T follicular helper cell (primary cell): Measurements from ENCODE around the gene ASB2.

Source experiments
- DNase-seq: peaks from one replicate; pipeline ENCODE4 v3.0.0-alpha.2; 2020; ENCODE audit warnings: low read depth

ASB2 gene

DNA sequence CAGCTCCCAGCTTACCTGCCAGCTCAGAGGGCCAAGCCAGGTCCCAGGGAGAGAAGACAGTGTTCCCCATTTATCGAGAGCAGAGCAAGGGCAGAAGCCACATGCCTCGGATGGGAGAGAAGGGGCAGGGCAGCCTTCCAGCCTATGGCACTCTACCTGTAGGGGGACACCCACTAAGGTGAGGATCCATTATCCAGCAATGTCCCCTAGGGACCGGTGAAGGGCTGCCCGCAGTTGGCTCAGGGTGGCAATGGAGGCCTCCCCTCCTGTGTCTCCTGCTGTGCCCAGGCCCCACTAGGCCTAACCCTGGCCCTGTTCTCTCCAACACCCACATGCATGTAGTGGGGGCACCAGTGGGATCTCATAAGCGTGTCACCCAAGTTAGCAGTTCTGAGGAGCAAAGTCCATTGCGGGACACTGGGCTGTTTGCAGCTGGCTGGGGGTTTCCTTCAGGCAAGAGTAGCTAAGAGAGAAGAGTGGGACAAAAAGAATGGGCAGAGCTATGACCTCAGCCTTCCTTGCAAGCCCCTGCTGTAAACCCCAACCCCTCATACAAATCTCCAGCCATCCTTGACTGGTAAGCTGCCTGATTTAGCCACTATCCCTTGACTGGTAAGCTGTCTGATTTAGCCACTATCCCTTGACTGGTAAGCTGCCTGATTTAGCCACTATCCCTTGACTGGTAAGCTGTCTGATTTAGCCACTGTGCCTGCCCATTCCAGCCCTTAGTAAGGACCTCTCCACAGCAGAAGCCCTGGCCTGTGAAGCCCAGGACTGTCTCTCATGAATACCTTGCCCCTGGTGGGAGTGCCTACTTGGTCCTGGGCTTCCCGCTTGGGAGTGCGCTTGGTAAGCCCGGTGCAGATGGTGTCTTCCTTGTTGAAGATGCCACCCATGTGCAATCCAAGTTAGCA is 5.2 kb upstream of the ASB2 start:
- DNase-seq, result no peak

DNA sequence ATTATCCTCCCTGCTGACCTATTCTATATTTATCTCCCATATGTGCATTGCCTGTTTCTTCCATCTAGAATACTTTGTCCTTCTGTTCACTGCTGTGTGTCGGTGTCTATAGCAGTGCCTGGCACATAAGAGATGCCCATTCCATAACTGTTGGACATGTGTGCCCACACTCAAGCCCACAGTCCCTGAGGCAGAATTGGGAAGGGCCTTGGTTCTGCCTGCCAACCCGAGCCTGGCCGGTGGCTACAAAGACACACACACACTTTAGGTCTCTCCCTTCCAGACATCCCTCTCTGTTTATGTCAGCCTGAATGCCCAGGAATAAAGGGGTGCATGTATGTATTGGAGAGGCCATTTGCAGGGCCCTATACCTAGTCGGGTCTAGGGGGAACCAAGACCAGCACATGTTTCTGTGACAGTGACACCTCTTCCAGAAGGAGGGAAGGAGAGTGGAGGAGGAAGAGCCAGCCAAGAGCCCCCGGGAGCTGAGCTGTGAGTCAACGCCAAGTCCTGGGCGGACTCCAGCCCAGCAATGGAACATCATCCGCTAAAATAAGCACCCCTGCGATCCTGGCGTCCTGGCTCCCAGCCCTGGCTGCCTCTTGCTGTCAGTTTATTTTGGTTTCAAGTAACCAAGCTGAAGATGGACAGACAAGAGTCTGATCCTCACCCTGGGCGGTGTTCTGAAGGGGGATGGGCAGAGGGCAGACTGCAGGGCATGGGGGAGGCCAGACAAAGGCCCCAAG is 4.3 kb upstream of the ASB2 start:
- no peak for DNase-seq

DNA sequence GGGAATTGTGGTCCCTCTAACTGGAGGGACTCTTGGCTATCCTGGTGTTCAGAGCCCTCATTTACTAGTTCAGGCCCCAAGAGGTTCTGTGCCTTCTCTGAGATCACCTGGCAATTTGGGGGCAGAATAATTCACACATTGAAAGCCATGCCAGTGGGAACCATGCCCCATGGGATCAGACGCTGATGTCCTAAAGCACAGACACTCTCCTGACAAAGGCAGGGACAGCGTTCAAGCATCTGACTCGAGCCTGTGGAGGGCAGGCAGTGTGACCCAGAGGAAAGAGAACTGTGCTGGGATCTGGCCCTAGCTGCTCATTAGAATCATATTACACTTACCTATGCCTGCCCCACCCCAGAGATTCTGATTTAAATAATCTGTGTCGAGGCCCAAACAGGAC is 2.4 kb upstream of the ASB2 start:
- no peak for DNase-seq

DNA sequence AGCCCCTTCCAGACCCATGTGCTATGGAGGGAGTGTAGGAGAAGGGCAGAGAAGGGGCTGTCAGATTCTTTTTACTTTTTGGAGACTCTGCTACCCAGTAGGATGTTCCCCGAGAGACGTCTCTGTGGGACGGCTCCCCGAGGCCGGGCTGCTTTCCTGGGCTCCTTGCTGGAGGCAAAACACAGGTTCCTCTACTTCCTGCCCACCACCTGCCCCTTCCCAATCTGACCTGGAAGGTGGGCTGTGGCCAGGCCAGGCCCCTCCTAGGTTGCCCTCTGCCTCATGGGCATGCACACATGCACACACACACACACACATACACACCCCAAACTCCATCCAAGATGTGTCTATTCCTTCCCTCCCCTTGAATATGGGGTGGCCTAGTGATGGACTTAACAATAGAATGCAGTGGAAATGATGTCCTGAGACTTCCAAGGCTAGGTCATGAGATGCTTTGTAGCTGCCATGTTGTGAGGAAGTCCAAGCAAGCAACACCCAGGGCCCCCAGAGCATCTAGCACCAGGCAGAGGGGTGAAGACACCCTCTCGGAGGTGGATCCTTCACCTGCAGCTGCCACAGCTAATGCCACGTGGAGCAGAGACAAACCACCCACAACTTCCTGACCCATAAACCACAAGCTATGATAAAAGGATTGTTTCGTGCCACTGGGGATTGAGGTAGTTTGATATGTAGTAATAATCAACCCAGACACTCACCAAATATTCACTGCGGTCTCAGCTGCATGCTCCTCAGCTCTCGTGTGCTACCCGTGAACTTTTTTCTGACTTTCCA is 1.6 kb upstream of the ASB2 start:
- peak; percentile 64 for DNase-seq

DNA sequence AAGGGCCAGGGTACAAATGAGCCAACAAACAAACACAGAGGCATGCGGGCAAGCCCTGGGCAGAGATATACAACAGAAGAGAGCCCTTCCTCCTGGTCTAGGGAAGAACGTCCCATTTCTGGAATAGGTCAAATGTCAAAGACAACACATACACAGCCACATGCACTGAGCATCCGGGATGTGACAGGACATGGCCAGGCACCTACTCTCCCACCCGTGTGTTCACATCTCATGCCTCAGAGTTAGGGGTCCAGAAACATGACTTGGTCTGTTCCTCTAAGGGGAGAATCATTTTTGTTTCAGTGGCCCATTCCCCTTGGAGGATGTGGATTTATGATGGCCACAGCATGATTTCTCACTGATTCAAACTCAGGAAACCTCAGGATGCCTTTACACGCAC is 801 bp upstream of the ASB2 start:
- DNase-seq, result no peak

DNA sequence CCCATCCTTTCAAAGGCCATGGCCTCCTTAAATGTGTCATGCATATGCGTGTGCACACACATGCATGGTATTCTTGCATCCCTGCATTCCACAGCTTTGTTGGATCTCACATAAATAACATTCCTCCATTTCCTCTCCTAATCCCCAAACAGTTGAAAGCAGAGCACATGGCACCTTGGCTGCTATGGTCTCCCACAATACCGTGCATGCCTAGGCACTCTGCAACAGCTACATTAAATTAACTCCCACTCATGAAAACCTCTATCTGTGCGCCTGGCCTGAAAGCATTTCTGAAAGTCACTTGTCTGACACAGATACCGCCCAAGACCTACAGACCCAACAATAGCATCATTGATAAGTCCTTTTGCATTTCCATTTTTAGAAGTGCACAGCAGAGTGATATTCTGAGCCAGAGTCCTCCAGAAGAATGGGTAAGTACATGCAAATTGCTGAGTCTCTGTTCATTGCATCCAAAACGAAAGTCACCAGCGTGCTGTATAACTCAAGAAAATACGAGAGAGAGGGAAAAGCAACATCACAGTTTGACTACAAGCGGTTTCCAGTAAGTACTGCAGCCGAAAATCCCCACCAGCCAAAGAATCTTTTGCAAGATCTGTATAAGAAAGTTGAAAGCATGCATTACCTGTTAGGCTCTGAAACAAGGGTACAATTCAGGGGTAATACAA is 436 bp downstream of the ASB2 start:
- no peak for DNase-seq

DNA sequence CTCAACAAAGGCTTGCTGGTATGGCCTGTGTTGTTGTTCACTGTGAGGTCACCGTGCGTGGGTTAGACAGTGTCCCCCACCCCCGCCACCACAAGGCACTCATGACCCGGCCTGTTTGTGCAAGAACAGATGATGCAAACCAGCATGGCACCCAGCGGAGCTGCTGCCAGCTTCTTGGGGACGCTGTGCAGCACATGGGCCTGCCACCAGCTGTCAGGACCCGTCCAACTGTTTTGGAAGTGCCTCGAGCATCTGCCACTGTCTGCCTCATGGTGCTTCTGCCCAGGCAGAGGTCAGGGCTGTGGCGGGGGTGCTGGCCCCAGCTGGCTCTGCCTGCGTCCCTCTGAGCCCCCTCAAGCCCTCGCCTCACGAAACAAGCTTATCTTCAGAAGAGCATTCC is 1.5 kb downstream of the ASB2 start:
- no peak for DNase-seq

DNA sequence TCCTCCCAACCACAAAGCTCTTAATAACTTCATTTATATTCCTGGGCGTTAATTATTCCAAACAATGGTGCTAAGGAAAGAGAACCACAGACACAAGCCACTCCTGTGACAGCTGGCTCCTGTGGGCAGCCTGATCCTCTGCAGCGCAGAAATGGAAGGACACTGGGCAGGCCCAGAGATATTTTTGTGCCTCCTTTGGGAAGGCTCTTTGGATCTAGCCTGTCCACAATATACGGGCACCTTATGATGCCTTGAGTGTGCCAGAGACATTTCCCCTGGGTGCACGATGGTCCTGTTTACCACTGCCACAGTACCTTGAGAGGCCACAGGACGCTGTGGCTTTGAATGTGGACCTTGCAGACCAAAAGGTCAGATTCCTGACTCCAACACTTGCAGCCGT is 2.1 kb downstream of the ASB2 start:
- no peak for DNase-seq

DNA sequence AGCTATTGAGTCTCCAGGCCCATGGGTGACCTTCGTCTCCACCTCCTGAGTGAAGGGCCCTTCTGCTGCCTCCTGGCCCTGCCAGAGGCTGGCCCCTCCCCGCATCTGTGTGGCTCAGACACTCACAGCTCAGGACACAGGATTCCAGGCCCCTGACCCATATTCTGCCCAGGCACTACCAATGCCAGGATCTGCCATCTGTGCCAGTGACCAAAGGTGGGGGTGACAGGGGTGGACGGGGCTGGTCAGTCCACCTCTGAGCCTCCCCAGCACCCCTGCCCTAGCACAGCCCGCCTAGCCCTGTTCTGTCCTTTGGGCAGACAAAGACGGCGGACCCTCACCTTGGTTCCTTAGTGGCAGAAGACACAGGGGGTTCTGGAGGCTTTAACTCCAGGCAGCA is 2.8 kb downstream of the ASB2 start:
- DNase-seq, result no peak

DNA sequence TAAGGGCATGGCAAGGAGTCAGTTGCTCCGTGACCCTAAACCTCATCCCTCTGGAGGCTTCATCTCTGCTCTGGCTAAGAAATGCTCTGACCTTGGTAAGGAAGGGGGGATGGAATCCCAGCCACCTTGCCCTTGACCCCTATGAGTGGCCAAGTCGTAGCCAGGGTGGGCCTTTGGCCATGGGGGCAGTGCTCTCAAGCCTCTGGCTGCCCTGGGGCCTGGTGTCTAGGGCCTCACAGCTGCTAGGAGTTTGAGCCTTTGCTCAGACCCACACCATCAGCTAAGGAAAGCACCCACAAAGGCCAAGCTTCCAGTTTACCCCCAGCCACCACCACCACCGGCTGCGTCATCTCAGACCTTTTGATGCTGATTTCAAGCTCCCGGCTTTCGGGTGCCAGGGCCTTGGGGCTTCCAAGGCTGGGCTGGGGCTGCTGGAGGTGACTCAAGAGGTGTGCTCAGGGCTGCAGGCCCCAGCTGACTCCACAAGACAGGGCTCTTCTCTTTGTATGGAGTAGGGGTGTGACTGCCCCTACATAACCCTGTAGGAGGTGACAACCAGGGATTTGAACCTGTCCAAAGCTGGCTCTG is 3.7 kb downstream of the ASB2 start:
- no peak for DNase-seq

DNA sequence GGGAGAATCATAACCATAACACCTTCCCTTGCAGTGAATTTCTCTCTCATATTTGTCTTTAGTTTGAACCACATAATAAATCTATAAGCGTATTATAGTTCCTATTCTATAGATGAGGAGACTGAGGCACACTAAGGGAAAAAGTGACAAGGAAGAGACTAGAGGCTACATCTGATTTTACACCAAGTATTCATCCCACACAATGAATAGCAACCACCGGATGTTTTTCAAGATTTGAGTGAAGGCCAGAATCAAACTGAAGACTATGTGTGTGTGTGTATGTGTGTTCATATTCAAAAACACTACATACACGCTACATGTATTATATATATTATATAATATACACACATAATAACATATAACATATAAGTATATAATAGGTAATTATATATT is 4.7 kb downstream of the ASB2 start:
- DNase-seq, result no peak

DNA sequence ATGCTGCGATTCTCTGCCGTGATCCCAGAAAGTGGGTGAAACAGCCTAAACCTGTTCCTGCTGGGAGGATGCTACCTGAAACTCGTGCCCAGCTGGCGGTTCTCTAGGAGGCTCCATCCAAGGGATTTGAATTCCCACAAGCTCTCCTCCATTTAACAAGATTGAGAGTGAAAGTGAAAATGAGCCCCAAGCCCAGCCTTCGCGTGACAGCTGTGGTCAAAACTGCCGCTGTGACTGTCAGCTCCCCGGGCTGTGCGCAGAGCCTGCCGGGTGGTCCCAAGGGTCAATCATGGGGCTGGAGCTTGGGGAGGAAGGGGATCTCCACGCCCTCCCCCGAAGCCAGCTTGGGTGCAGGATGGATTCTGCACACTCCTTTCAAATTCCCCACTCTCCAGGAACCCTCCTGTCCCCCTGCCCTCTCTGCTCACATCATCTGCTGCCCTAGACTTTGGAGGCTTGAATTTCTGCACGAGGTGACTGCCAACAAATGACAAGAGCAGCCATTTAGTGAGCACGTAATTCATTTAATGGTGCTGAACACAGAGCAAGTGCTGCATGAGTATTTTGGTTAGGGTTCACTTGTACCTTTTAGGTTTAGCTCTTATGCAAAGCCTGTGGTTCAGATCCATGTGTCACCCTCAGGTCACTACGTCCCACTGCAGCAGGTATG is 5.3 kb downstream of the ASB2 start:
- DNase-seq, result no peak

DNA sequence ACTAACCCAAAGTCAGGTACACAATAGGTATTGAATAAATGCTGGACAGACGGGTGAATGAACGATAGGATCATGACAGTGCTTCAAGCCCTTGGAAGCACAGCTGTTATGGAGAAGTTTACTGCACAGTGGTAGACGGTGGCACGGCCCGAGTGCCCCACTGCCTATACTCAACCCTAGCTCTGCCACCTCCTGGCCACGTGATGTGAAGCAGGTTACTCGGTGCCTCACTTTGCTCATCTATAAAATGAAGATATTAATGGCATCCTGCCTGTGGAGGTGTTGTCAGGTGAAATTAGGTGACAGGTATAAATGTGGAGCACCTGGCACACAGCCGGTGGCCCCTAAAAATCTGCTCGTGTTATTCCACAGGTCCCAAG is 5.8 kb downstream of the ASB2 start:
- DNase-seq, result peak; percentile 59

DNA sequence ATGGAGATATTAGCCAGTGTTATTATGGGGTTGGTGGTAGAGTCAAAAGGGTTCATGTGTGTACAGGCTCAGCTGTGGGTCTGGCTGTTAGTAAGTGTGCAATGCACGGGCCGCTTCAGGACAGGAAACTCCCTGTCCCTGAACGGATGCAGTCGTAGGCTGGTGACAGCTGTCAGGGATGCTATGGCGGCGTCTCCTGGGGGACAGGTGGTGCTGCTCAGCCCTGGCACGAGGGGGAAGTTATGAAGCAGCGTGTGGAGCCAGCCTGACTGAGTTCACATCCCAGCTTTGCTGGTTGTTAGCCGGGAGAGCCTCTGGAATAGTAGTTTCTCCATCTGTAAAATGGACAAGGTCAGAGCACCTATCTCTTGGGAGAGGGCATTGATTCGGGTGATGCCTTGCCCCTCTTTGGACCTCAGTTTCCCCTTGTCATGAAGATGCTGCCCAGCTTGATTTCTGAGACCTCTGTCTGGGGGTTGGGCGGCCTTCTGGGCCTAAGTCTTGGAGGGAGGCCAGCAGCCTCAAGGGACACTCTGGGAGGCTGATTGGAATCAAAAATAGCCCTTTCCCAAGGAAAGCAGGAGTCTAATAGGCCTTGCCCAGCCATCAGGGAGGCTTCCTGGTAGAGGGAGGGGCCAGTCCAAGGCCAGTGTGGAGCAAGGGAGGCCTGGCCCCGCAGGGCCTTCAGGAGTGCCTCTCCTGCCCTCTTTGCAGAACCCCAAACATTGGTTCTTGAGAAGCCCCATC is 7.1 kb downstream of the ASB2 start:
- DNase-seq, result no peak

DNA sequence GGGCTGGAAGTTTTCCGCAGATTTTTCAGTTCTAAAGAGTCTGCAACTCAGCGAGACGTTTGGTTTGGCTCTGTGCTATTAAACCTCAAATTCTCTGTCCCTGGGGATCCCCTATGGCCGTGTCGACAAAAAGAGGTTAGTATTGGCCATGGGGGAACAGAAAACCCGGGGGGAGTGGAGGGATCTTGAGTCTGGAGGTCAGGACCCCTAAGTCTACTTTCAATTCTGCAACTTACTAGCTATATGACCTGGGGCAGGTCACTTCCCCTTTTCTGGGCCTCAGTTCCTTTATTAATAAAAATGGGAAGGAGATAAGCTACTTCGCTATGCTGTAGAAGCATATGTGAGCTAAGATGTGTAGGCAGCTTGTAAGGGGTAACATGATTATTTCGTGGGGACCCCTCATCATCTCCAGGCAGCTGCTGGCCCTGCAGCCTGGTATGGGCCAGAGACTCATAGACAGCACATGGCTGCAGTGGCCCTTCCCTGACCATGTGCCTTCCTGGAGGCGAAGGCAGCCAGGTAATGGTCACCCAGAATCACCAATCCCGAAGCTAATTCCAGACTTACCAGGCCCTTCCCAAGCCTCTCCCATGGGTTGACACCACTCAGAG is 8.6 kb downstream of the ASB2 start:
- no peak for DNase-seq

DNA sequence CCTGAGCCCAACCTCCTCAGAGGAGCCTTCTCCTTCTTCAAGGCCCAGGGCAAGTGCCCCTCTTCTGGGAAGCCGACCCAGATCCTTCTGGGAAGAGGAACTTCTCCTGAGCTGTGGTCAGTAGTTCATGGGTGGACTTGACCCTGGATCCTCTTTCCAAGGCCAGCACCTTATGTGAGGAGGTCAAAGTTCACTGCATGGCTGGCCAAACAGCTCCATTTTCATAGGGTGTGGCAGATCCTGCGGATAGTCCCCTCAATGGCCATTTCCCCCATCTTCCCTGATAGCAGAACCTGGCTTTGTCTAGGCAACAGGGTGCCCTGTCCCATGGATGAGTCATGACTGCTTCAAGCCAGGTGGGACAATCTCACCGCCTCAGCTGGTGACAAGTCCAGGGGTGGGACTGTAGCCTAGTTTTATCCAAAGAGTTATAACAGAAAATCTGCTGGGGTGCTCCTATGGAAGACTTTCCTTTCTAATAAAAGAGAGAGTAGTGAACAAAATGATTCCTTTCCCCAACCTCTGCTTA is 10.4 kb downstream of the ASB2 start:
- DNase-seq, result no peak

DNA sequence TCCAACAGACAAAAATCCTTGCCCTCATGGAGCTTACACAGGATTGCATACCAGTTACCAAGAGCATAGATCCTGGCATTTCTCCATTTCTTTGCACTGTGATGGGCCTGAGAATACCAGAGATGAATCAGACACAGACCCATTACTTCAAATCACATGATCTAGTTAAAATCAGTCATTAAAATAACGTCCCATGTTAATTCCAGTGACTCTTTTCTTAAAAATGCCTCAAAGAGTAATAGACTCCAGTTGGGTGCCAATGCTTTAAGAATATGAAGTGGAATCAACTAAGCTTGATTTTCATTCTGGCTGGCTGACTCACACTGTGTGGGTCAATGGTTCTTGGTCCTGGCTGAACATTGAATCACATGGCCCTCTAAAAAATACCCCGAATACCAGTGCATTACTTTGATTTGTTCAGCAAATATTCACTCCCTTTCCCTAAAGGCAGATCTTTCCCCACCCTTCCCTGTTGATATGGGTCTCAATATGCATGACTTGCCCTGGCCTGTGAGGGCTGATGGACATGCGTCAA is 11.0 kb downstream of the ASB2 start:
- no peak for DNase-seq

DNA sequence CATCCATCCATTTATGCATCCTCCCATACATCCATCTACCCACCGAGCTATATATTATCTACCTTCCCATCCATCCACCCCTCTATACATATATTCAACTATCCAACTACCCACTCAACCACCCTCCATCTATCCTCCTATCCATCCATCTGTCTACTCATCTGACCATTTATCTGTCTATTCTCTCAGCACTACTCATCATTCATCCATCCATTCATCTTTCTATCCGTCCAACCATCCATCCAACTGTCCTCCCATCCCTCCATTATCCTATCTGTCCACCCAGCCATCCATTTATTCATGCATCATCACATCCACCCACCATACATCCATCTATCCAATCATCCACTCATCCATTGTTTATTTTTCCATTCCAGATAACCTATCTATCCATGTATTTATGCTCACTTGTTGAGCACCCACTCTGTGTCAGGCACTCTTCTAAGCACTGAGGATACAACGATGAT is 11.5 kb downstream of the ASB2 start:
- no peak for DNase-seq

DNA sequence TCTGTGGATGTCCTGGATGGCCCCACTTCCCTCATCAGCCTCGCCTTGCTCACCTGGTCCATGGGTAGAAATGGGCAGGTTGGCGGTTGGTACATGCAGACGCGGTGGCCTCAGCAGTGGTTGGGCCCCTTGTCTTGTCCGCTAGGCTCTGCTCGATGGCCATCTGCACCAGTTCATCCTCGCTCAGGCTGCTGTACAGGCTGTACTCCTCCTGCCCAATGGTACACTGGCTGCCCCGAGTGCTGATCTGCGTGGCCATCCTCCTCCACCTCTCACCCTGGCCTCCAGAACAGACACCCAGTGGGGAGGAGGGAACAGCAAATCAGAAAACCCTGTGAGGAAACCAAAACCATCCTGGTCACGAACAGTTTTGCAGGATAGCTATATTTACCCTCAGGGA is 12.1 kb downstream of the ASB2 start:
- no peak for DNase-seq
